HG03575 (cell line): ENCODE measurements around the gene ESAM.

ENCODE experiments used
- ATAC-seq: cut with Tn5 transposase; IDR thresholded peaks from one replicate; pipeline ENCODE4 v1.9.1; 2021; ENCODE audit not compliant: unreplicated experiment, insufficient number of reproducible peaks, low FRiP score; ENCODE audit errors: extremely low read depth

Gene ESAM

DNA sequence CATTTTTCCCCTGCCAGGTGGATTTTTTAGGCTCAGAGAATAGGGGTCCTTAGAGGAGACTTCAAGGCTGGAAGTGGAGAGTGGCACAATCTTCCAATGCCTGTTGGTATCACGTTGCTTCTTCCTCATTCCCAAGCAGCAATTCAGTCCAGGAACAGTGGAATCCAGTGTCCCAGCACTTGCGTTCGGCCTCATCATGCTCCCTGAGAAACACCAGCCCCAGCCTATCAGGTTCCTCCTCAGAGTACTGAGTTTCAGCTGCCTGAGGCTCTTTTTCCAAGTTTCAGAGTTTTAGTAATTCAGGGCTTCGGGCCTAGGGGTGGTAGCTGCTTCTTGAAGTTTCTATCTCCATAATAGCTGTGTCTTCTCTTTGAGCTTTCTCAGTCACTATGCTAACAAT, 54.3 kb downstream of the ESAM start:
- ATAC-seq: no peak
